Measurements from ENCODE around the gene CTAGE9.

DNA sequence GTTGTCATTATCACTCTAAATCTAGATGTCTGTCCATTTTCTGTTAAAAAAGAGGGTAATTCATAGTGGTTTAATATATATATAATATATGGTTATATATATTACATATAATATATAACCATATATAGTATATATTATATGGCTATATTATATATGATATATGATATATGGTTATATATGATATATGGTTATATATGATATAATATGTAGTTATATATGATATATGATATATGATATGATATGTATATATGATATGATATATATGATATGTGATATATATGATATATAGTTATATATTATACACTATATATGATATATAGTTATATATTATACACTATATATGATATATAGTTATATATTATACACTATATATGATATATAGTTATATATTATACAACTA is 18.2 kb downstream of the CTAGE9 start:
- TF ChIP-seq, protein P1, sequence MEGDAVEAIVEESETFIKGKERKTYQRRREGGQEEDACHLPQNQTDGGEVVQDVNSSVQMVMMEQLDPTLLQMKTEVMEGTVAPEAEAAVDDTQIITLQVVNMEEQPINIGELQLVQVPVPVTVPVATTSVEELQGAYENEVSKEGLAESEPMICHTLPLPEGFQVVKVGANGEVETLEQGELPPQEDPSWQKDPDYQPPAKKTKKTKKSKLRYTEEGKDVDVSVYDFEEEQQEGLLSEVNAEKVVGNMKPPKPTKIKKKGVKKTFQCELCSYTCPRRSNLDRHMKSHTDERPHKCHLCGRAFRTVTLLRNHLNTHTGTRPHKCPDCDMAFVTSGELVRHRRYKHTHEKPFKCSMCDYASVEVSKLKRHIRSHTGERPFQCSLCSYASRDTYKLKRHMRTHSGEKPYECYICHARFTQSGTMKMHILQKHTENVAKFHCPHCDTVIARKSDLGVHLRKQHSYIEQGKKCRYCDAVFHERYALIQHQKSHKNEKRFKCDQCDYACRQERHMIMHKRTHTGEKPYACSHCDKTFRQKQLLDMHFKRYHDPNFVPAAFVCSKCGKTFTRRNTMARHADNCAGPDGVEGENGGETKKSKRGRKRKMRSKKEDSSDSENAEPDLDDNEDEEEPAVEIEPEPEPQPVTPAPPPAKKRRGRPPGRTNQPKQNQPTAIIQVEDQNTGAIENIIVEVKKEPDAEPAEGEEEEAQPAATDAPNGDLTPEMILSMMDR (conservative IDR thresholded peaks at IDR 0.05): no peak
- TF ChIP-seq EZH2 (IDR thresholded peaks at IDR 0.05; ENCODE audit: low read depth): no peak
